HG03039 (cell line): Measurements from ENCODE around the gene CORO2B.

Experiments
- ATAC-seq: cut with Tn5 transposase; IDR thresholded peaks from one replicate; pipeline ENCODE4 v1.9.1; 2021; ENCODE audit warnings: mild to moderate bottlenecking, moderate library complexity; ENCODE audit not compliant: unreplicated experiment

CORO2B gene

DNA sequence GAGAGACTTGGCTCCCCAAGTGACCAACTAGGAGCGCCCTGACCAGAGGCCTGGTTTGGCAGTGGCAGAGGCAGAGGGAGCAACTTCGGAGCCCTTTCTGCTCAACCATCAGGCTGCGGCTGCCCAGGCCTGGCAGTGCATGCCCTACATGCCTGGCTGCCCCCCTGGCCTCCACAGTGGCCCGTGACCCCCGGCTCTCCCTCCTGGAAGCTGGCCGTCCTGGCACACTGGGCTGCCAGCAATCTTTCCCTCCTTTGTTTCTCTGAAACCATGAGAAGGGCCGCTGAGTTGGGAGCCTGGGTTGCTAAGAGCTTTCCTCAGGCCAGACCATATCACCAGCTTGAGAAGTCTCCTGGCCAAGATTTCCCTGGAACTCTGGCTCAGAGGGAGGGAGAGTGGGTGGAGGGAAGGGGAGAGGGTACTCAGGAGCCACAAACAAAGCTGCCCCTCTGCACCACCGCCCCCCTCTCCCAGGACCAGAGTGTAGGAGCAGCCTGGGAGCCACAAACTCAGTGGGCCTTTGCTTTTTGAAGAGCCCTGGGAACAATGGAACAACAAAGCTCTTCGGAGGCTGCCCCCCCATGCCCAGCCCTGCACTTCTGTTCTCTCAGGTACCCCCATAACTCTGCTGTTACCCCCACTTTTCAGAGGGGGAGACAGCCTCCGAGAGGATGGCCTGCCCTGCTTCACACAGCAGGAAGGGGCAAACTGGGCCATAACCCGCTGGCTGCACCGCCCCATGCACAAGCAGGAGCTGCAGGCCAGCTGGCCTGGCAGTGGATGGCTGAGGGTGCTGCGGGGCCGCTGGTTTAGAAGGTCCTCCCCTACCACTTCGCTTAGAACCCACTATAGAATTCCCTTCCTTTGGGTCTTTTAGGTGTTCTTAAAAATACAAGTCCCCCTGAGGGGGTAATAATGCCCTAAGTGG lies 11.3 kb downstream of the CORO2B start:
- ATAC-seq: no peak

DNA sequence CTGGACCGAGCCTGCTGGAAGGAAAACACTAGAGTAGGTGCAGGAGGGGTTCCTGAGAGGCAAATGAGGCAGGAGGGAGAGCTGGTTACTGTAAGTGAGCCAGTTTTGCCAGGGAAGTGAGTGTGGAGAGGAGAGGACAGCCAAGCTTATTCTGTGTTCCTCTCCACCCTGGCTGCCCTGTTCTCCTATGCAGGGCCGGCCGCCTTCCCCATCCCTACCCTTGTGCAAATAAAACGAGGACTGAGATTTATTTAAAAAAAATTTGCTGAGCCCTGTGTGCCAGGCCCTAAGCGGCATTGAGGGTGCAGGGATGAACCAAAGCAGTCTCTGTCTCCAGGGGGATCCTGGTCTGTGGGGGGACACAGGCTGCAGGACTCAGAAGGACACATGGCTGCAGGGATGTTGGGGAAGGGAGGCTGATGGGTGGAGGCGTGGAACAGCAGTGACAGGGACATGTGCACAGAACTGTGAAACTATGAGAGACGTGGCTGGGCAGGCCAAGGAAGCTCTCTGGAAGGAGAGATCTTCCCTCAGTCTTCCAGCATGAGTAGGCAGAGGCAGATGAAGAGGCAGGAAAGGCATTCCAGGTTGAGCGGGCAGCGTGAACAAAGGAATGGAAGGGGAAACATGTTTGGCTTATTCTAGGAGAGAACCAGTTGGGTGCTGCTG lies 12.1 kb downstream of the CORO2B start:
- no peak for ATAC-seq

DNA sequence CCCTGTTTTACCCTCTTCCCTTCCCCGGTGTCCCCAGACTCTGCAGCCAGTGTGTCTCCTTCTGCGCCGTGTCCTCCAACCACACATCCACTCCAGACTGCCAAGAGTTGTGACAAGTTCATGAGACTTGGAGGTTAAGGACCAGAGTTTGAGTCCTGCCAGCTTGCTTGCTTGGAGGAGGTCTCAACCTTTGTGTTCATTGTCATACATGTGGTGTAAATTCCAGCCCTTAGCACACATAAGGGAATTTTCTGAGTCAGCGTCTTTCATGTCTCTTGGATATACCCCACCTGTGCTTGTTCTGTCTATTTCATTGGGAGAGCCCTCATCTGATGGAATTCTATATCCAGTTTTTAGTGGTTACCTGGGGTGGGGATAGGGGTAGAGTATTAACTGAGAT lies 13.3 kb downstream of the CORO2B start:
- ATAC-seq: no peak

DNA sequence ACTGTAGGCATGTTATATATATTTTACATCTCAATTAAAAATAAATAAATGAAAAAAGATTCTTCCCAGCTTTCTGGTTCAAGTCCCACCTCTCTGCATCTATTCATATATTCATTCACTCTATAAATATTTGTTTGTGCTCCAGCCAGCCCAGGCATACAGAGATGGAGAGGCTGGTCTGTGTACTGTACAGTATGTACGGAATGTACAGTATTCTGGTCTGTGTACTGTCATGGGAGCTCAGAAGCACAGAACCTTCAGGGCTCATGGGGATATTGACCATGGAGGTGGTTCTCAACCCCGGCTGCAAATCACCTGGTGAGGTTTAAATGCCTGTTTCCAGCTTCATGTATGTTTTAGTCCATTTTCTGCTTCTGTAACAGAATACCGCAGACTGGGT lies 13.8 kb downstream of the CORO2B start:
- ATAC-seq: no peak

DNA sequence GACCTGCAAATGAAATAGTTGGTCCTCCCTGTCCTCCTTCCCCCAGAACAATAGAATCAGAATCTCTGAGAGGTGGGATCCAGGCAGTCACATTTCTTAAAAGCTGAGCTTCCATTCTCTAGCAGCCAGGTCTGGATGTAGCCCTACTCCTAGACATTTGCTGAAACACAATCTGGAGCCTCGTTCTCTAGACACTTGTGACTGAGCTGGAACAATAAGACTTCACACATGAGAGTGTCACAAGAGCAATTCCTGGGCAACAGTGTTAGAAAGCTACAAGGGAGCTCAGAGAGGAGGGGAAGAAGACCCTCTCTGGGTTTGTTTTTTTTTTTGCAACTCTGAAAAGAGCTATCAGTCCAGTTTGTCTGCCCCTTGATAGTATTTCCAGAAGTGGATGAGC lies 14.5 kb downstream of the CORO2B start:
- ATAC-seq: no peak

DNA sequence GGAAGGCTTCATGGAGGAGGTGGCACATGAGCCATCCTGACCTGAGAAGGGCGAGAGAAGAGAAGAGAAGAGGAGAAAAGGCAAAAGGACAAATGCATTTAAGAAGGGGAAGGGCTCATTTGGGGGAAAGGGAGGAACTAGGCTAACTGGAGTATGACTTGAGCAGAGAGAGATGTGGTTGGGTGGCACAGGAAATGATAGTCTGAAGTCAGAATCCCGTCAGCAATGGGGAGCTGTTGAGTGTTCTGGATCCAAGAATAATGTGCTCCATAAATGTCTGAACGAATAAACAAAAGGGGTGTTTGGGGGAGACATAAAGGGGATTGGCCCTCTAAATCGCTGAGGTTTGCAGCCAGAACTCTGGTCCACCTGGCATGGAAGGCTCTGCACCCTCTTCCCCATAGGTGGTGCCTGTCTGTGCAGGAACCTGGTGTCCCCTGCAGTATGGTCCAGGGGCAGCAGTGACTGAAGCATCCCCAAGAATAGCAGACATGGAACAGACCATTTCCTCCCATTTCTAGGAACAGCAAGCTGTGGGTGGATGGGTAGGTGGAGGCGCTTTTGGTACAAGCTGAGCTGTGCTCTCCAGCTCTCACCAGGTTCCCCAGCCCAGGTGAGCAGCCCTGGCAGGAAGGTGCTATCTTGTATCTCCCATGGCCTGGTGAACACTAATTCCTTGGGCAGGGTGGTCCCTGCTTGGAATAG lies 15.2 kb downstream of the CORO2B start:
- no peak for ATAC-seq

DNA sequence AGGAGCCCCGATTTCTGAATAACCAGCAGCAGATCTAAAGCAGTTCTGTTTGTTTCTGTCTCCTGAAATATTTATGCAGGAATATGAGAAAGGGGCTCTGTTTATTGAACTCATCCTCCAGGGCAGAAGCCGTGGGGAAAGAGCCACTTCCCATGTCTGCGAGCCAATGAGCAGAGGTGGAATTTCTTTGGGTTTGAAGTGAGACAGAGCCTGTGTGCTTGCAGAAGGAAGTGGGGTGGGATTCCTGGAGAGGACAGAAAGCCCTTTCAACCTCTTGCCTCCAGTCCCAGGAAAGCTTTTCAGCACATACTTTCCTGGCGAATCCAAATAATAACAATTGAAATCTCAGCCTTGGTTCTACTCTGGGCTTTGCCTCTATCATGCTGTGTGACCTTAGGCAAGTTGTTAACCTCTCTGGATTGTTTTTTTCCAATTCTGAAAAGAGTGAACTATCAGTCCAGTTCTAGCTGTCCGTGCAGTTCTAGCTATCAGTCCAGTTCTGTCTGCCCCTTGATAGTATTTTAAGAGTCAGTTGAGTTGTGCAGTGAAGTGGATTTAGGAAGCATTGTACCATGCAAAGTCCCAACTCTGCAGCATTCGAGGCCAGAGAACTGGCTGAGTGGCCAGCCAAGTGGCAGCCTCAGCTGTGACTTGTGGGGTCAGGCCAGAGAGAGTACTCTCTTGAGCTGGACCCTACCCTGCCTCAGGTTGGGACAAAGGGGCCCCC lies 15.9 kb downstream of the CORO2B start:
- no peak for ATAC-seq

DNA sequence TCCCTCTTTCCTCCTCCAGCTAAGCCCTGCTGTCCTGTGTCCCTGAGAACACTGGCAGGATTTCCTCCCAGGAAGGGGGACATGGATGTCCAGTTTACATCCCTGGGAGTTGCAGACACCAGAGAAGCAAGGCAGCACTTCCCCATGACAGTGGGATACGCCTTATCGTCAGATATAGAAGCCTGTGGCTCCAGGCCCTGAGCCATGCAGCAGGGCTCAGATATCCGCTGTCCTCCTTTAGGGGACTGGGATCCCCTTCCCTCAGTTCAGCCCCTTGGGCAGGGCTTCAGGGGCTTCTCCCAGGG lies 16.4 kb downstream of the CORO2B start:
- ATAC-seq: no peak

DNA sequence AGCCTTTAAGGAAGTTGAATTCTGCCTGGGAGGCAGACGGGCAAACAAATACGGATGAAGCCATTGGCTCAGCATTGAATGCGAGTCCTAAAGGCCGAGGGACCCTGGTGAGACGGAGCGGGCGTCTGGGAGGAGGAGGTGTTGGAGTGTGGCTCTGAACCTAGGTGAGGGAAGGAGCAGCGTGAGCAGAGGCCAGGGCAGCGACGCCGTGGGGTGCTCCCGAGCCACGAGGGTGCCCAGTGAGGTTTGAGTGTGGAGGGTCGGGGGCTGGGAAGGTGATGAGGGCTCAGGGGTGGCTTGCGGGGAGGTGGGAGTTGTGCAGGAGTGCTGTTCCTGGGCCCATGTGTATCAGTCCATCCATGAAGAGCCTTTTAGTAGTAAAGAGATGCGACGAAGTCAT lies 17.0 kb downstream of the CORO2B start:
- ATAC-seq: no peak

DNA sequence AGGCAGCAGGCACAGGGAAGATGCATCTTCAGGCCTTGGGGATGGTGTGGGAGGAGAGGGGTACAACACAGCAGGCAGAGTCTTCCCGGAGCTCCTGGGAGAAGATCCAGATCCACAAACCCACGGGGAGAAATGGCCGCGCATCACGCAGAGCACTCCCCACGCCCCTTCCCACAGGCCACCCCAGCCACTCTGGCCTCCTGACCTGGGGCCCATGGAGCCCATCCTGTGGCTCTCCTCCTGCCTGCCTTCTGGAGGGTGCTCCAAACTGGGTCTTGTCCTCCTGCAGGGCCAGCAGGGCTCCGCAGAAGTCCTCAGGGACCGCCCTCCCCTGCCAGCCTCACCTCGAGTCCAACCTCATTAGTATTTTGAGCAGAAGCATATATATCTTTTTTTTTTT lies 17.9 kb downstream of the CORO2B start:
- ATAC-seq: no peak

DNA sequence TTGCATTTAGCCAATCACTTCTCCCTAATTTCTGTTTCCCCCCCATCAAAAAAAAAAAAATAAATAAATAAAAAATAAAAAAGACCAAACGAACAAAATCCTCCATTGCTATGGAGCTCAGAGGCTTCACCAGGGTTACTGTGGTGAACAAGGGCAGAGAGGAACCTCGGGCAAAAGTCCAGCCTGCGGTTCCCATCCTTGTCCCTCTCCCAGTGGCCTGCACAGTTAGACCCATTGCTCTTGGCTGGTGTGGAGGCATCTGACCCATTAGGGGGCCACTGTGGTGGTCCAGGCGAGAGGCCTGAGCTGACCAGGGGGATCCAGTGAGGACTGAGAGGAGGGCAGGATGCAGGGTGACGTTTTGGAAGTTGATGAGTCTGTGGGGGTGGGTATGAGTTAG lies 18.8 kb downstream of the CORO2B start:
- no peak for ATAC-seq

DNA sequence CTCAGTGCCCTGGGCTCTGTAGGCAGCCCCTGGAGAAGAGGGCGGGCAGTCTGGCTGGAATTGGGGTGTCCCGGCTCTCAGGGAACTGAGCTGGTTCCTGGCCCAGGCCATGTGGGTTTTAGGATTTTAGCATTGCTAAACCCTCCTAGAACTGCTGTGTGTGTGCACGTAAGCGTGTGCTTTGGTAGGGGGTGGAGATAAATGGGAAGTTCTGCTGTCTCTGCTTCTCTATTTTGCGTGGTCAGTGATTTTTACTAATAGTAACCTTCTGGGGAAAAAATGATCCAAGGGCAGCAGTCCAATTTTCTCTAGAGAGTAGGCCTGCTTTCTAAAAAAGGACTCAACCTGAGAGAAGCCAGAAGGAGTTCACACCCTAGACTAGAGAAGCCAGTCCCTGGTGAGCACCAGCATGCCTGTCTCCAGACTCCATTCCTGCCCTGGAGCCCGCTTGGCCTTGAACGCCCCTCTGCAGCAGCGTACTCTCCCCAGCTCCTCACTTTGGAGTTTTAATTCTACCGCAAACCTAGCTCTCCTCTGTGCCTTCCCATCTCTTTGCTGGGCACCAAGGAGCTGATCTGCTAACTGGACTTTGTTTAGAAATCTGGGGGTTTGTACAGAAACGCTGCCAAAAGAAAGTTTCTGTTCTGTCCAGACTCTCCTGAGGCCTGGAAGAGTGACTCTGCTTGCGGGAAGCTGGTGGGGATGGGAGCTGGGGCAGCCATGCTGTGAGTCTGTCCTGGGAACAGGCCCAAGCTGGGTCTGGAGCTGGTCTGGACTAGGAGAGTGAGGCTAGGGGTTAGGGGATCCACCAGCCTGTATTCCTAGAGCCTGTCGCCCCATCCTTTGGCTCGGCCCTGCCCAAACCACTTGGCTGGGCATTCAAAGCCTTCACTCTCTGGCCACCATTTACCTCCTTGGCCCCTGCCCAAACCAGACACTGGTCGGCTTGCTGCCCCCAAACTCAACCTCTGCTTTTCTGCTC lies 19.7 kb downstream of the CORO2B start:
- ATAC-seq: no peak

DNA sequence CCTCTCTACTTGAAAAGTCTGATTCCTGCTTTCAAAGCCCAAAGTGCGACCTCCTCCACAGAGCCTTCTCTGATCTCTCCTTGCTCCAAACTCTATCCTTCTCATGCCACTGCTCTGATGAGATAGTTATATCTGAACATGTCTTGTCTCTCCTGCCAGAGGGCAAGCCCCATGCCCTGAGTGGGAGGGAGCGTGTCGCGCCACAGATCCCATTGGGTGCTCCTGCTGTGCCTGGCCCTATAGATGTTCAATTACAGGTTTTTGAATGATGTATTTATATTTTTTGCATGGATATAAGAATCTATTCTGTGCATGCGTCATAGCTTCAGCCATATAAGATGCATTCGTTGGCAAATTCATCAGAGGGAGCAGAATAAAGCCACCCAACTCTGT lies 20.4 kb downstream of the CORO2B start:
- ATAC-seq: no peak

DNA sequence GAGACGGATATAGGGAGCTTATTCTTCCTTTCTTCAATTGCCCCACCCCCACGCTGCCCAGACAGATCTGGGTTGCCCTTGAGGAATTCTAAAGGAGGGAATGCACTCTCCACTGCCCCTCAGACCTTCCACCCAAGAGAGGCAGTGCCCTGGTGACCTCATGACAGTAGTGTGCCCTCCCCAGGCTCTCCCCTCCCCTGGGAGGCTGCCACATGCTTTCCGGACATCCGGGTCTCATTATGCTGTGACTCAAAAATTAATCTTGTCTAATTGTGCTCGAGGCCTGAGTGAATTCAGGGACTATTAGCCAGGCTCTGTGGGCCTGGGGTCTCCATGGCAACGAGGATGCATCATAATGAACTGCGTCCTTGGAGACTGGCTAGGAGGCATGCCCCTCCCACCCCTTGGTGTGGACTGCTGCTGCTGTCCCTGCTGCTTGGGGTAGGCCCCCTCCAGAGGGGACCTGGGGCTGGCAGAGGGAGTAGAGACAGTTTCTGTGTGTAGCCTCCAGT lies 20.8 kb downstream of the CORO2B start:
- no peak for ATAC-seq

DNA sequence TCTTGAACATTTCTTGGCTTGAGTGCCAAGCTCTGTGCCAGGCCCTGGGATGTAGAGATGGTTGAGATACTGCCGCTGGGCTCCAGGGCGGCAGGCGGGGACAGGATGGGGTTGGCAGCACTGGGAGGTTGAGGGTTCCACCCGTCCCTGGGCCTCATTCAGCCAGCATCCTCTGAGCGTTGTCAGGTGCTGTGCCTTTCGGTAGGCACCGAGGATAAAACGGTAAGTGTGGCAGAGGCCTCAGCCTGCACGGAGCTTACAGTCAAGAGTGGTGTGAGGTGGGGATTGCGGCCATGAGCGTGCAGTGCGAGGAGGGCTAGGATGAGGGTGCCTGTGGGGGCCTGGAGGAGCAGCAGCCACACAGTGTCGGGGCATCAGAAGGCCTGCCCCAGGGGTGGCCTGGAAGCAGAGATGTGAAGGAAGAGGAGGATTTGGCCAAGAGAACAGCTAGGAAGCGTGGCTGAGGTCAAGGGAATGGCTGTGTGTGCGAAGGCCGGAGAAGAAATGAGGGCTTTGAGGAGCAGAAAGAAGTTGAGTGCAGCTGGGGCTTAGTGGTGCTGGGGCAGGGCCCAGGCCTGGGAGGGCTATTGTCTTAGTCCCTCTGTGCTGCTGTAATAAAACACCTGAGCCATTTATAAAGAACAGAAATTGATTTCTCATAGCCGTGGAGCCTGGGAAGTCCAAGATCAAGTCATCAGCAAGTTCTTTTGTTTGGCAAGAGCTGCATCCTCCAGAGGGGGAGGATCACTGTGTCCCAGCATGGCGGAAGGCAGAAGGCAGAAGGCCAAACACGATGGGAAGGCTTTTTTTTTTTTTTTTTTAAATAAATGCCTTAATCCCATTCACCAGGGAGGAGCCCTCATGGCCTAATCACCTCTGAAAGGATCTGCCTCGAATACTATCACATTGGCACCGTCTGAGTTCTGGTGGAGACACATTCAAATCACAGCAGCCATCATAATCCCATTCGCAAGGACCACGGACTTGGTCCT lies 22.7 kb downstream of the CORO2B start:
- no peak for ATAC-seq

DNA sequence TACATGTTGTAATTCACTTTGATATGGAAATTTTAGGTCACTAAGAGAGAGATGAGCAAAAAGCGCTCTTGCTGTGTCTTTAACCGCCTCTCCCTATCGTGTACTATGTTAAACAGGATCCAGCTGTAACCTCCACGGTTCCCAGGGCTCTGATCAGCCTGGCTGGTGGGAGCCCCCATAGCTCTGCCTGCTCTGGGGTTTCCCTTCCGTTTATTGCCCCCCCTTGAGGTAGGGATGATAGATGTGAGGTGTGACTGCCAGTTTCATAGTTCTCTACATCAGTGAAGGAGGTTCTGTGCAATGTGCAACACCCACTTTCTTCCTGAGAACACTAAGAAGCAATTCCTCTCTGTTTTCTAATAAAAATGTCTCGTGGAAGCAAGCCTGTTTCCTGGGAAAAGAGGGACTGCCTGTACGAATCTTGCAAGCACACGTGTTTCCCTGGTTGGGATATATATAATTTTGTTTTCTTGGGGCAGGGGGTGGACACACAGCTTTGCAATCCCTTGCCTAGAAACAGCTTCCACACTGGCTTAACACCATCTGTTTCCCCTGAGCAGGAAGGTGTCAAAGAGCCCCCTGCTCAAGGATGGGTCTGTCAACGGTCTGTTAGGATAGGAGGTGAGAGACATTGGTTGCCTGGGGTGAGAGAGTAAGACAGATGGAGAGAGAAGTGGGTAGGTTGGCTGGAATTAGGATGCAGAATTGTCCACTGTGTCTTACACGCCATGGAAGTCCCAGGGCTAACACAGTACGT lies 23.8 kb downstream of the CORO2B start:
- ATAC-seq: no peak

DNA sequence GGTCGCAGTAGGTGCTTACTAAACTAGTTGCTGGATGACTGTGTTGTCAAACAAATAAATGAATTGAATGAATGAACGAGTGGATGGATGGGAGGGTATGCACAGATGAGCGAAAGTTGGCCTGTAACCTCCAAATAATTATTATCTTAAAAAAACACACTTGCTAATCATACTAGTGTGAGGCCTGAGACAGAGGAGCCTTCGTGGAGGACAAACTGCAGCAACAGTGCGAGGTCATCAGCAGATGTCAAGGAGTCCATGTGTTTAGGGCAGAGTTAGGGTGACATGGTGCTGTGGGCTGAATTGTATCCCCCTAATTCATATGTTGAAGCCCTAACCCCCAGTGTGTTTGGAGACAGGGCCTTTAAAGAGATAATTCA lies 24.4 kb downstream of the CORO2B start:
- ATAC-seq: no peak

DNA sequence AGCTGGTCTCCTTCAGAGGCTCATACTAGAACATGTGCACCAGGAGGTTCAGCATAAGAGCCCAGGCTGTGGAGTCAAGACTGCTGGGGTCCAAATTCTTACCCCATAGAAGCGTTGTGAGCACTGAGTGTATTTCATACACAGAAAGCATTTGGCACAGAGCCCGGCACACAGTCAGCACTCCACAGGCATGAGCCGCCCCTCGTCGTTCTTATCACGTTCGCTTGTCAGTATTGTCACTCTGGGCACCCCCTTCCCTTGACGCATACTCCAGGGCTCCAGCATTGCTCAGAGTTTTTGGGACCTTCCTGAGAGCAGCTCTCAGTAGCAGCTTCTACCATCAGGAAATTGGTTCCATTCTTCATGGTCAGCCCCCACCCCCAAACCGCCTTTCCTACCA lies 25.2 kb downstream of the CORO2B start:
- no peak for ATAC-seq
